ENCODE measurements around the gene DCAF15. TPM values are rescaled to one million over a fixed set of nuclear protein-coding genes. Genes with fewer than 3 reads are reported as not detected.

Gene DCAF15
- total and polyA plus RNA-seq, 2 donors (not counting 3 experiments of a cell fraction or from before 2014, with no cell fraction given) = 41.9 to 42.4 TPM

DNA sequence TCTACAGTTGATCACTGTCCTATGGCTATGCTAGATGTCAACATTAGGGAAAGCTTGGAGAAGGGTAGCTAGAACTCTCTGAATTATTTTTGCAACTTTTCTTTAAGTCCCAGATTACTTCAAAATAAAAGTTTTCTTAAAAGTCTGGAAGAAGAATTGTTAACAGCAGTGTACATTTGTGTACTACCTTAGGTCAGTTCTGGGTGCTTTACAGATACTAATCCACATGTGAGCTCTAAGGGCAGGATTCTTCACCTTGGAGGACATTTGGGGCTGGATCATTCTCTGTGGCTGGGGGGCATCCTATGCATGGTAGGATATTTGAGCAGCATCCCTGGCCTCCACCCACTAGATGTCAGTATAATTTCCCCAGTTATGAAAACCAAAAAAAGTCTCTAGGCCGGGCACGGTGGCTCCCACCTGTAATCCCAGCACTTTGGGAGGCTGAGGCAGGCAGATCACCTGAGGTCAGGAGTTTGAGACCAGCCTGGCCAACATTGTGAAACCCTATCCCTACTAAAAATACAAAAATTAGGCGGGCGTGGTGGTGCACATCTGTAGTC, 49.2 kb upstream of the DCAF15 start:
- no peak overlapping the region for H2AFZ ChIP-seq (ENCODE audit: low read depth, low read length)
- H3K4me3 ChIP-seq (replicated peaks in 1 of 3; ENCODE audit: insufficient read depth in 1 of 3, low read depth in 1 of 3, low read length in 3 of 3) = no peak overlapping the region
- no peak overlapping the region for H3K9ac ChIP-seq (replicated peaks; ENCODE audit: extremely low read depth, insufficient read depth, low read length)
- no peaks in the 10 kb centered on the region for H3K36me3 ChIP-seq (ENCODE audit: control insufficient read depth in 2 of 2, extremely low read depth in 1 of 2, insufficient read depth in 2 of 2, low read length in 2 of 2)
- H4K20me1 ChIP-seq (replicated peaks; ENCODE audit: control insufficient read depth, extremely low read depth, insufficient read depth, low read length) = no peaks in the 10 kb centered on the region
- H3K9me1 ChIP-seq (replicated peaks; ENCODE audit: control insufficient read depth, extremely low read depth, insufficient read depth, low read length) = no peaks in the 10 kb centered on the region
- peaks cover 7% of the 10 kb centered on the region for H3K4me1 ChIP-seq (ENCODE audit: control insufficient read depth, extremely low read depth, insufficient read depth, low read length)
- H3K79me2 ChIP-seq (ENCODE audit: control insufficient read depth, insufficient read depth, low read length) = no peaks in the 10 kb centered on the region
- H3K27ac ChIP-seq (ENCODE audit: insufficient read depth, low read depth, low read length) = no peak overlapping the region
- DNase-seq (ENCODE audit: low read depth, low spot score) (peak; percentile 21), FAIRE-seq (peak; percentile 75)
- no TSS peak for BruUV-seq (replicated peaks)
- TF ChIP-seq JUN (IDR thresholded peaks at IDR 0.05; ENCODE audit: borderline replicate concordance, insufficient read depth, insufficient read length, low read depth) (no peak), EZH2 (IDR thresholded peaks at IDR 0.05; ENCODE audit: borderline replicate concordance, low read depth, low read length, severe bottlenecking) (no peak)
- TF ChIP-seq, protein P1, sequence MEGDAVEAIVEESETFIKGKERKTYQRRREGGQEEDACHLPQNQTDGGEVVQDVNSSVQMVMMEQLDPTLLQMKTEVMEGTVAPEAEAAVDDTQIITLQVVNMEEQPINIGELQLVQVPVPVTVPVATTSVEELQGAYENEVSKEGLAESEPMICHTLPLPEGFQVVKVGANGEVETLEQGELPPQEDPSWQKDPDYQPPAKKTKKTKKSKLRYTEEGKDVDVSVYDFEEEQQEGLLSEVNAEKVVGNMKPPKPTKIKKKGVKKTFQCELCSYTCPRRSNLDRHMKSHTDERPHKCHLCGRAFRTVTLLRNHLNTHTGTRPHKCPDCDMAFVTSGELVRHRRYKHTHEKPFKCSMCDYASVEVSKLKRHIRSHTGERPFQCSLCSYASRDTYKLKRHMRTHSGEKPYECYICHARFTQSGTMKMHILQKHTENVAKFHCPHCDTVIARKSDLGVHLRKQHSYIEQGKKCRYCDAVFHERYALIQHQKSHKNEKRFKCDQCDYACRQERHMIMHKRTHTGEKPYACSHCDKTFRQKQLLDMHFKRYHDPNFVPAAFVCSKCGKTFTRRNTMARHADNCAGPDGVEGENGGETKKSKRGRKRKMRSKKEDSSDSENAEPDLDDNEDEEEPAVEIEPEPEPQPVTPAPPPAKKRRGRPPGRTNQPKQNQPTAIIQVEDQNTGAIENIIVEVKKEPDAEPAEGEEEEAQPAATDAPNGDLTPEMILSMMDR (IDR thresholded peaks at IDR 0.05; ENCODE audit: extremely low read depth in 1 of 2, insufficient read depth in 1 of 2, low read depth in 1 of 2, low read length in 2 of 2) = peak; percentile 31 to 40
- ChIA-PET CTCF (interaction anchor here (0.7 to 2.6 kb wide), 6 partner anchors 13 to 171 kb away, joined by 3 to 7 read pairs (median 6); partner anchors contain the start of gene MISP3), POLR2A (no interaction called here)
- H3K9me3 ChIP-seq (replicated peaks; ENCODE audit: control insufficient read depth, insufficient read depth, low read length) = no peaks in the 10 kb centered on the region
- H3K4me2 ChIP-seq (ENCODE audit: insufficient read depth, low read length) = no peak overlapping the region
- intact Hi-C loops (cut with micrococcal nuclease) (no loop called here), dilution Hi-C loops (cut with MboI; ENCODE audit: extremely low pct_ligation_motif_present, low sequenced_read_pairs) (no loop called here)
- H3K27me3 ChIP-seq (ENCODE audit: control insufficient read depth in 2 of 2, insufficient read depth in 2 of 2, low read length in 2 of 2) = no peaks in the 10 kb centered on the region
